ENCODE data around the gene FHAD1. TPM values are rescaled to one million over a fixed set of nuclear protein-coding genes. Genes with fewer than 3 reads are reported as not detected.

The FHAD1 gene
- total RNA-seq, 2 experiments from 2014 or later = not detected

DNA sequence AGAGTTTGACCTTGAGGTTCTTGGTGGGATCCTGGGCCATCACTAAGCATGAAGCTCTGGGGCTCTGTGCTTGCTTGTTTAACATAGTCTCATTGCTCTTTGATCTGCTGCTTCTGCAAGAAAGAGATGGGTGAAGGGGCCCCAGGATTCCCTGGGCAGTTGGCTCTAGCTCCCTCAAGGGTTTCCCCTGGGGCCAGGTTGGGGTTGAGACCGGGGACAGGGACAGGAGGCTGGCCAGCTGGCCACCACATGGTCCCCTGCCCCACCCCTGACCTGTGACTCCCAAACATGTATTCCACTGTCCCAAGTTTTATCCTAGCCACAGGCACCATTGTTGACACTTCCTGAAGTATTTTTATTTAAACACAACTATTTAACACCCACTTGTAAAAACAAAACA lies 69.5 kb downstream of the FHAD1 start:
- Mint-ChIP-seq H3K27me3 (peaks cover 2% of the 10 kb centered on the region), H3K27ac (no peak overlapping the region), H3K4me3 (no peak overlapping the region), H3K9me3 (peaks cover 15% of the 10 kb centered on the region), H3K4me1 (ENCODE audit: low read depth) (no peaks in the 10 kb centered on the region), H3K36me3 (no peaks in the 10 kb centered on the region)
- DNase-seq = no peak
- intact Hi-C loops (cut with micrococcal nuclease) = no loop called here
- POLR2A ChIA-PET = no interaction called here
- CTCF ChIA-PET = interaction anchor here (1.1 kb wide), 1 partner anchor 115 kb away, joined by 4 read pairs; no protein-coding TSS in a partner anchor

DNA sequence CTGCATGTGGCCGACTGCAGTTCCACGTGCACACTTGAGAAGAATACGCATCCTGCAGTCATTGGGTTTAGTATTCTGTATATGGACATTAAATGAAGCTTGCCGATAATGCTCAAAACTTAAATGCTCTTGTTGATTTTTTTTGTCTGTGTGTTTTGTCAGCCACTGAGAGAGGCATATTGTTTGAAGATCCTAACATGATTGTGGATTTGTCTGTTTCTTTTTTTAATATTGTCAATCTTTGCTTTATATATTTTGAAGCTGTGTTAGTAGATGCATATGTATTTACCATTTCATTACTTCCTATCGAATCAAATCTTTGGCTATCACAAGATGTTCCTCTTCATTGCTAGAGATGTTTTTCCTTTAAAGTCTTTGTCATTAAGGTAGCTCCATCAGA lies 73.2 kb downstream of the FHAD1 start:
- Mint-ChIP-seq H3K36me3 (no peaks in the 10 kb centered on the region), H3K27ac (no peak overlapping the region), H3K4me1 (ENCODE audit: low read depth) (no peaks in the 10 kb centered on the region), H3K27me3 (no peaks in the 10 kb centered on the region), H3K4me3 (no peak overlapping the region), H3K9me3 (peaks cover 10% of the 10 kb centered on the region)
- no peak for DNase-seq
- intact Hi-C loops (cut with micrococcal nuclease) = loop anchor here (5.0 kb wide), 2 partner anchors 97 to 182 kb away; no protein-coding TSS in a partner anchor
- ChIA-PET CTCF (interaction anchor here (0.8 to 6.1 kb wide), 4 partner anchors 11 to 116 kb away, joined by 3 to 203 read pairs (median 3); no protein-coding TSS in a partner anchor), POLR2A (no interaction called here)

DNA sequence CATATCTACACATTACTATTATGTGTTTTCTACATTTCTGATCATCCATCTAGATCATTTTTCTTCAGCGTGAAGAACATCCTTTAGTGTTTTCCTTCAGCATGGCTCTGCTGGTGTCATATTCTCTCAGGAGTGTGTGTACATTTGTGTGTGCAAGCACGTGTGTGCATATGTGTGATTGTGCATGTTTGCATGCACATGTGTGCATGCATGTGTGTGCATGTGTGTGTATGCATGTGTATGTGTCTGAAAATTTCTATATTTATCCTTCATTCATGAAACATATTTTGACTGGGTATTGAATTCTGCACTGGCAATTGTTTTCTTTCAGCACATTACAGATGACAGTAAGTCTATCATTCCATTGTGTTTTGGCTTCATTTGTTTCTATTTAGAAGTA lies 74.6 kb downstream of the FHAD1 start:
- no peak for DNase-seq
- Mint-ChIP-seq H3K27ac (no peak overlapping the region), H3K9me3 (peaks cover 10% of the 10 kb centered on the region), H3K4me3 (no peak overlapping the region), H3K4me1 (ENCODE audit: low read depth) (no peaks in the 10 kb centered on the region), H3K36me3 (no peaks in the 10 kb centered on the region), H3K27me3 (no peaks in the 10 kb centered on the region)
- ChIA-PET POLR2A (no interaction called here), CTCF (interaction anchor here (0.8 to 6.1 kb wide), 2 partner anchors 93 to 108 kb away, joined by 3 to 203 read pairs; no protein-coding TSS in a partner anchor)
- intact Hi-C loops (cut with micrococcal nuclease) = loop anchor here (5.0 kb wide), 2 partner anchors 96 to 181 kb away; no protein-coding TSS in a partner anchor

DNA sequence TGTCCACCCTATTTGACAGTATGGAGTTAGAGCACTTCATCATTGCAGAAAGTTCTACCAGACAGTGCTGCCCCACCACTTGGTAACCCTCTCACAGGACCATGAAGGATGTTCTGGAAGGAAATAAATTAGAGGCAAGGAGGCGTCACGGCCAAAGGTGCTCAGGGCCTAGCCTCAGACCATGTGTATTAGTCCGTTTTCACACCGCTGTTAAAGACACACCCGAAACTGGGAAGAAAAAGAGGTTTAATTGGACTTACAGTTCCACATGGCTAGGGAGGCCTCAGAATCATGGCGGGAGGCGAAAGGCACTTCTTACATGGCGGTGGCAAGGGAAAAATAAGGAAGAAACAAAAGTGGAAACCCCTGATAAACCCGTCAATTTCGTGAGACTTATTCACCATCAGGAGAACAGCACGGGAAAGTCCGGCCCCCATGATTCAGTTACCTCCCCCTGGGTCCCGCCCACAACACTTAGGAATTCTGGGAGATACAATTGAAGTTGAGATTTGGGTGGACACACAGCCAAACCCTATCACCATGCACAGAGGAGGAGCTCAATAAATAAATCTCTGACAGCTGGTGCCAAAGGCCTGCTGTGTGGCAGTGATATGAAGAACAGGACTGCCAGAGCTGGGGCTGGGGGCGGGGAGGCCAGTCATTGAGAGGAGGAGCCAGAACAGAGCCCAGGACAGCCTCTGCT lies 75.8 kb downstream of the FHAD1 start:
- peaks cover 3% of the 10 kb centered on the region for H3K27me3 Mint-ChIP-seq
- H3K9me3 Mint-ChIP-seq = peaks cover 10% of the 10 kb centered on the region
- ChIA-PET CTCF (interaction anchor here (0.8 to 6.1 kb wide), 38 partner anchors 9 to 237 kb away, joined by 3 to 203 read pairs (median 5); partner anchors contain the start of genes CTRC and EFHD2), POLR2A (interaction anchor here (1.5 kb wide), 1 partner anchor 109 kb away, joined by 5 read pairs; no protein-coding TSS in a partner anchor)
- no peak overlapping the region for H3K27ac Mint-ChIP-seq
- no peaks in the 10 kb centered on the region for H3K36me3 Mint-ChIP-seq
- DNase-seq = no peak
- intact Hi-C loops (cut with micrococcal nuclease) = loop anchor here (1.0 to 5.0 kb wide), 3 partner anchors 95 to 180 kb away; no protein-coding TSS in a partner anchor
- H3K4me1 Mint-ChIP-seq (ENCODE audit: low read depth) = no peaks in the 10 kb centered on the region
- no peak overlapping the region for H3K4me3 Mint-ChIP-seq

DNA sequence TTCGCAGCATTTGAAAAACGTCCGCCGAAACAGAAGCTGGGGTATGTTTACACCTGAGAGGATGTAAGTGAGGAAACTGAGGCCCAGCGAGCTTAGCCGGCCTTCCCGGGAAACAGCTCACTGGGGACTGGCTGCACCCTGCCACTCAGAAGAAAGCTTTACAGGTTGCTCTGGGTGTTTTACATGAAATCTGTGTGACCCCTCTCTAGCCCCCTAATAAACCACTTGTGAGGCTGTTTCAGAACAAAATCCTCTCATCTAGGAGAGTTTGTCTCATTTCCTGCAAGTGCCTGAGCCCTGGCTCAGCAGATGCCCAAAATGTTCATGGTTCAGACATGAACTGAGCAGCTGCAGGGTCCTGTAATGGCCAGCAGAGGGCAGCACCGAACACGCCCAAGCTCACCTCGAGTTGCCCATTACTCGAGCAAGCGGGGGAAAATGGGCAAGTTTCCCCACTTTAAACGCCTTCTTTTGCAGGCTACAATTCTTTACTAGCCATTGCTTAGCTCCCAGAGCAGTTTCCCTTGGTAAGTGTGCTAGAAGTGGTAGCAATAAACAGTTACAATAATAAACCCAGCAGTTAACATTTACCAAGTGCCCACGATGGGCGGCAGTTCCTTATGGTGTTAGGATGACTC lies 76.4 kb downstream of the FHAD1 start:
- Mint-ChIP-seq H3K4me1 (ENCODE audit: low read depth) (no peaks in the 10 kb centered on the region), H3K4me3 (no peak overlapping the region), H3K27ac (no peak overlapping the region), H3K36me3 (no peaks in the 10 kb centered on the region), H3K27me3 (peaks cover 3% of the 10 kb centered on the region), H3K9me3 (peaks cover 10% of the 10 kb centered on the region)
- DNase-seq = peak; percentile 81
- ChIA-PET POLR2A (interaction anchor here (1.5 kb wide), 1 partner anchor 108 kb away, joined by 5 read pairs; no protein-coding TSS in a partner anchor), CTCF (interaction anchor here (0.7 to 6.1 kb wide), 41 partner anchors 10 to 237 kb away, joined by 3 to 203 read pairs (median 5); partner anchors contain the start of genes CTRC and EFHD2)
- intact Hi-C loops (cut with micrococcal nuclease) = loop anchor here (1.0 to 5.0 kb wide), 3 partner anchors 94 to 179 kb away; no protein-coding TSS in a partner anchor

DNA sequence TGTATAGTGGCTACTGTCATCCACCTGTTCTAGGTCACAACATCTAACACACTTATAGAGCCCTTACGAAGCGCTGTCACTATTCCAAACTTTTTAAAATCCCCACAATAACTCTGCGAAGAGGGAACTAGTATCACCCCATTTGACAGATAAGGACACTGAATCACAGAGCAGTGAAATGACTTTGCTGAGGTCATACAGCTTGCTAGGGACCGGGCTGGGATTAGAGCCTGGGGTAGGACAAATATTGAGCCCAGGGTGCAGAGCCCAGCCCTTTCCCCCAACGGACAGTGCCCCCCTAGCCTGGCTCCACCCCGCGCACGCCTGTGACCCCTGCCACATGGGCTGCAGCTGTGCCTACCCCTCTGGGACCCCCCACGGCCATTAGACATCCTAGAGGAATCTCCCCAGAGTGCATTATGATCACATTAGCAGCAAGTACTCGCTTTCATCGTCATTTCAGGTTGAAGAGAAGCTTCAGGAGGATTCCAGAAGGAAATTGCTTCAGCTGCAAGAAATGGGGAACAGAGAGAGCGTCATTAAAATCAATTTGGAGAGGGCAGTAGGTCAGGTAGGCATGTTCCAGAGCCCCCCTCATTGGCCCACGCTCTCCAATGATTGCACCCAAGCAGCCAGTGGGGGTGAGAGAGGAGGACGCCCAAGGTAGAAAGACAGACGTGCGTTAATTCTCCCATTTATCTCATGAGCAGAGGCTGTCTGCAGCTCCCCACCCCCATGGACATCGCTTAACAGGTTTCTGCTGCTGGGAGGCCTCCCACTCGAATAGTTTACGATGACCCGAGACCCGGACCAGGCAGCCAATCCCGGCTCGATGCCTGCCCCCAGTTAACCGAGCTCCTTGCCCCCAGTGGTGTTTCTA lies 77.2 kb downstream of the FHAD1 start:
- Mint-ChIP-seq H3K27me3 (peaks cover 3% of the 10 kb centered on the region), H3K27ac (no peak overlapping the region), H3K9me3 (peaks cover 10% of the 10 kb centered on the region), H3K4me1 (ENCODE audit: low read depth) (no peaks in the 10 kb centered on the region), H3K4me3 (no peak overlapping the region), H3K36me3 (no peaks in the 10 kb centered on the region)
- intact Hi-C loops (cut with micrococcal nuclease) = loop anchor here (1.0 to 5.0 kb wide), 3 partner anchors 93 to 178 kb away; no protein-coding TSS in a partner anchor
- CTCF ChIA-PET = interaction anchor here (0.6 to 6.1 kb wide), 41 partner anchors 9 to 1425 kb away, joined by 3 to 203 read pairs (median 5); partner anchors contain the start of genes CTRC and EFHD2
- no peak for DNase-seq
- POLR2A ChIA-PET = interaction anchor here (1.5 kb wide), 1 partner anchor 107 kb away, joined by 5 read pairs; no protein-coding TSS in a partner anchor

DNA sequence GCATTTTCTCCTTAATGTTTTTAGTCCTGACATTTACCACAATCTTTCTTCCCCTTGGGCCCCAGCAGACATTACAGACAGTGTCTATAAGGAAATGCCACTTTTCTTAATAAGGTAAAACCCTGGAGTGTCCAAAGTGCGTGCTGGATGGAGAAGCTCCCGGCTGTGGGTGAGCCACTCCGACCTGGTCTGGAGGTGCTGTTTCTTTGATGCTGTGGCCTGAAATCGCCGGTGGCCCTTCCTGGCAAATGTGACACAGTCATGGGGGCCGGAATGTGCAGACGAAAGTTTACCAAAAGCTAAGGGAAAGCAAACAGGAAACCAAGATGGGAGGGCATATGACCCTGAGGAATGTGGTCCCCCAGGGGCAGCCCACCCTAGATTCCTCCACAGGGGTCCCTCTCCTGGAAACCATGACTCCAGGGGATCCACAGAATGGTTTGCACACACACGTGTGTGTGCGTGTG lies 77.9 kb downstream of the FHAD1 start:
- Mint-ChIP-seq H3K27ac (no peak overlapping the region), H3K4me3 (no peak overlapping the region), H3K4me1 (ENCODE audit: low read depth) (peaks cover 2% of the 10 kb centered on the region), H3K36me3 (no peaks in the 10 kb centered on the region), H3K27me3 (peaks cover 5% of the 10 kb centered on the region), H3K9me3 (peaks cover 9% of the 10 kb centered on the region)
- ChIA-PET CTCF (interaction anchor here (0.6 to 6.1 kb wide), 18 partner anchors 8 to 1426 kb away, joined by 3 to 203 read pairs (median 6); partner anchors contain the start of gene EFHD2), POLR2A (no interaction called here)
- no peak for DNase-seq
- intact Hi-C loops (cut with micrococcal nuclease) = loop anchor here (5.0 kb wide), 2 partner anchors 92 to 177 kb away; no protein-coding TSS in a partner anchor

DNA sequence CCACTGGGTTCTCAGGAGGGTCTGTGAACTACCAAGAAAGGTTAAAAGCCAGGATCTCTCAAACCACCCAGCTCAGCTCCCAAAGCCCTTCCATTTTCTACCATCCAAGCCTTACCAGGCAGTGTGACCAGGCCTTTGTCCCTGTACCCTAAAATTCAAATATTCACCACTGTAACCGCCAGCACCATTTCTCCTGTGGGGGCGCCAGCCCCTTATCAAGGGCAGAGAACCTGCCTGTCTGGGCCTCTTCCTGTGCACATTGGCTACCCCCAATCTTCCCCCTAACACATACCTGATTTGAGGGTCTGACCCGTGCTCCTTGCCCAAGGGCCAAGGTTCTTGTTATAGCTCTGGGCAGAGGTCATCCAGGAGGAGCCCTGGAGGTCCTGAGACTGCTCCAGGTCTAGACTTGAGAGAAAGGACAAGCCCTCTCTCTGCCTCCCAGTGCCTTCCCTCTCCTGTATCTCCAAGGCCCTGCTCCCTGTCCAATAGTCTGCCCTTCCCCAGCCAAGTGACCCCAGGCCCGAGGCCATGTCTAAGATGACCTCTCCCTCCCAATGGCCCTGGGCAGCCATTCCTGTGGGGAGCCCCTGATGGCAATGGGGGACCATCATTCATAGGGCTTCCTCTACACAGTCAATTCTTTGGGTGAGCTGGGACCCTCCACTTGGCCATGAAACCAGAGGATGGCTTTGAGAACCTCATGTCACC lies 78.5 kb downstream of the FHAD1 start:
- CTCF ChIA-PET = interaction anchor here (1.4 to 6.1 kb wide), 5 partner anchors 8 to 119 kb away, joined by 3 to 203 read pairs (median 16); no protein-coding TSS in a partner anchor
- Mint-ChIP-seq H3K9me3 (peaks cover 3% of the 10 kb centered on the region), H3K27me3 (peaks cover 5% of the 10 kb centered on the region), H3K27ac (no peak overlapping the region), H3K4me1 (ENCODE audit: low read depth) (peaks cover 2% of the 10 kb centered on the region), H3K4me3 (no peak overlapping the region), H3K36me3 (no peaks in the 10 kb centered on the region)
- intact Hi-C loops (cut with micrococcal nuclease) = no loop called here
- DNase-seq = no peak
- POLR2A ChIA-PET = no interaction called here

DNA sequence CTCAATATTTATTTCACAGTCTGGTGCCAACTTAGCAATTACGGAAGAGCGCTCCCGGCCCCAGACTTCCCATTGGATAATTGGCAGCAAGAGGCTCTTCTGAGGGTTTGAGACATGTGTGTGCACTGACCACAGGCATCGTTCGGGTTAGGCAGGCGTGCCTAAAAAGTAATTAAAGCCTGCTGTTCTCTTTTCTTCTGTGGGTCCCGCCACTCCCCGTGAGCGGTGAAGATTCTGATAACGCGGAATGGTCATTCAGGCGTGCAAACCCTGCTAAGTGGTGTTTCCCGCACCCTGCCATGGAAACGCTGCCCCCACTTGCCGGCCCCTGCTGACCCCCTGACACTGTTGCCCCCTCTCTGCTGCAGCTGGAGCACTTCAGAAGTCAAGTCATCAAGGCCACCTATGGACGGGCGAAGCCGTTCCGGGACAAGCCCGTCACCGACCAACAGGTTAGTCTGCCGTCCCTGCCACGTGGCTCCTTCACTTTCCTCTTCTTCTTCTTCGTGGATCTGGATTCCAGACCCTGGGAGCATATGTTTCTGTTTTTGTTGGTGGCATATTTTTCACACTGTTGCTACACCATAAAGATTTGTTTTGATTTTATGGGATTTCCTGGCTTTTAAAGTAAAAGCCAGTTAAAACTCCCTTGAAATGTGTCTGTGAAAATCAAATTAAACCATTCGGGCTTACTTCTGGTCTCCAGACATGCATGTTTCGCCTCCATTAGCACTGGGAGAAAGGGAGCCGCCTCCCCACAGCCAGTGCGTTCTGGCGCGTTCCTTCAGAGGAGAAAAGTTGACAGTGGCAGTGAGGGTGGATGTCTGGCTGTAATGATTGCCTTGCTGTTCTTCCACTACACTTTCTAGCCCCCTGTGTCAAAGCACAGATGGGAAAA lies 79.9 kb downstream of the FHAD1 start:
- CTCF ChIA-PET = no interaction called here
- no peak overlapping the region for H3K27ac Mint-ChIP-seq
- no peak for DNase-seq

More for the DNA sequence above, 79.9 kb downstream of the FHAD1 start:
- POLR2A ChIA-PET = no interaction called here
- intact Hi-C loops (cut with micrococcal nuclease) = no loop called here
- H3K9me3 Mint-ChIP-seq = no peaks in the 10 kb centered on the region
- H3K36me3 Mint-ChIP-seq = no peaks in the 10 kb centered on the region
- H3K4me1 Mint-ChIP-seq (ENCODE audit: low read depth) = peaks cover 2% of the 10 kb centered on the region
- H3K4me3 Mint-ChIP-seq = no peak overlapping the region
- H3K27me3 Mint-ChIP-seq = peaks cover 9% of the 10 kb centered on the region
